SK-N-DZ (cell line): ENCODE measurements around the gene FFAR1.

Source experiments
- DNase-seq: peaks from one replicate; pipeline ENCODE4 v3.0.0-alpha.2; 2015; ENCODE audit warnings: low spot score

FFAR1 gene

DNA sequence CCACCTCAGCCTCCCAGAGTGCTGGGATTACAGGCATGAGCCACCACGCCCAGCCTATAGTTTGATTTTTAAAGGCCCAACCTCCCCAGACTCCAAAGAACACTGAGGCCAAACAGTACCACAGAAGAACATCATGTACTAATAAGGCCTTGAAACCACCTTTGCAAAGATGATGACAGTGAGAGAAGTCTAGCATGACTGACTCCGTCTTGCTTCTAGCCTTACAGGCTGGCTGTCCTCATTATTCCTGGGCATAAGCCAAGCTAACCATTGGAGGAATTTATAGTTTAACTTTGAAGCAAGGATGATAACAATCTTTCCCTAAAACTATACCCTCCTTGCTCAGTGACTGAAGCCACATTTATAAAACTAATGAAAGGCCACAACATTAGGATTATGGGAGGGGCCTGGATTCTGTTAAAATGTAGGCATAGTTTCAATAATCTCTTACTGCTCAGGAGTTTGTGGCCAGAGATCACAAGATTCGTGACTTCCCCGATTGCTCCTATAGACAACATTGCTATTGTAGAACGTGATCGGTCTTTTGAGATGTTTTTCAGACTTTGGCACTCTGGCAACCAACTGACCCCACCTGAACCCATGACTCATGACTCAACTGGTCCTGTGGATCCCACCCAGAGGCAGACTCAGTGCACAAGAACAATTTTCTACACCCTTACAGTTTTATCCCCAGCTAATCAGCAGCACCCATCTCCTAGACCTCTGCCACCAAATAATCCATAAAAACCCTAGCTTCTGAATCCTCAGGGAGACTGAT is 40.8 kb downstream of the FFAR1 start:
- no peak for DNase-seq

- DNase-seq = no peak
Measured at GRCh38 chr19:35389192-35389861, 41.6 kb downstream of the FFAR1 start.

DNA sequence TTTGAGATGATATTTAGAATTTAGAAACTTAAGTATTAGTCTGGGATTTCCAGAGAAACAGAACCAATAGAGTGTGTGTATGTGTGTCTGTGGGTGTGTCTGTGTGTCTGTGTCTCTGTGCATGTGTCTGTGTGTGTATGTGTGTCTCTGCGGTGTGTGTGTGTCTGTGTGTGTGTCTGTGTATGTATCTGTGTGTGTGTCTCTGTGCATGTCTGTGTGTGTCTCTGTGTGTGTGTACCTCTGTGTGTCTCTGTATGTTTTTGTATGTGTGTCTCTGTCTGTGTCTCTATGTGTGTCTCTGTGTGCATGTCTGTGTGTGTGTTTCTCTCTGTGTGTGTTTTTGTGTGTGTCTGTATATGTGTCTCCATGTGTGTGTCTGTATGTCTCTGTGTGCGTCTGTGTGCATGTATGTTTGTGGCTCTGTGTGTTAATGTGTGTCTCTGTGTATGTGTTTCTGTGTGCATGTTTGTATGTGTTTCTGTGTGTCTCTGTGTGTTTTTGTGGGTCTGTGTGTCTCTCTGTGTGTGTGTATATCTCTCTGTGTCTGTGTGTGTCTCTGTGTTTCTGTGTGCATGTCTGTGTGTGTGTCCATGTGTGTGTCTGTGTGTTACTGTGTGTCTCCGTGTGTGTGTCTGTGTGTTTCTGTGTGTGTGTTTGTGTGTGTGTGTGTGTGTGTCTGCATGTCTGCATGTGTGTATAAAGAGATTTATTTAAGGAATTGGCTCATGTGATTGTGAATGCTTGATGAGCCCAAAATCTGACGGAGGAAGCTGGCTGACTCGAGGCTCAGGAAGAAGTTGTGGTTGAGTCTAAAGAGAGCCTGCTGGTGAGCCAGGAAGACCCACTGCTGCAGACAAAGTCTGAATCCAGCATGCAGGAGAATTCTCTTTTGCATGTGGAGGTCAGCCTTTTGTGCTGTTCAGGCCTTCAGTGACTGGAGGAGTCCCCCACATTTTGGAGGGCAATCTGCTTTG is 45.3 kb downstream of the FFAR1 start:
- DNase-seq = no peak

- DNase-seq = no peak
Measured at GRCh38 chr19:35395382-35396199, 47.9 kb downstream of the FFAR1 start.

DNA sequence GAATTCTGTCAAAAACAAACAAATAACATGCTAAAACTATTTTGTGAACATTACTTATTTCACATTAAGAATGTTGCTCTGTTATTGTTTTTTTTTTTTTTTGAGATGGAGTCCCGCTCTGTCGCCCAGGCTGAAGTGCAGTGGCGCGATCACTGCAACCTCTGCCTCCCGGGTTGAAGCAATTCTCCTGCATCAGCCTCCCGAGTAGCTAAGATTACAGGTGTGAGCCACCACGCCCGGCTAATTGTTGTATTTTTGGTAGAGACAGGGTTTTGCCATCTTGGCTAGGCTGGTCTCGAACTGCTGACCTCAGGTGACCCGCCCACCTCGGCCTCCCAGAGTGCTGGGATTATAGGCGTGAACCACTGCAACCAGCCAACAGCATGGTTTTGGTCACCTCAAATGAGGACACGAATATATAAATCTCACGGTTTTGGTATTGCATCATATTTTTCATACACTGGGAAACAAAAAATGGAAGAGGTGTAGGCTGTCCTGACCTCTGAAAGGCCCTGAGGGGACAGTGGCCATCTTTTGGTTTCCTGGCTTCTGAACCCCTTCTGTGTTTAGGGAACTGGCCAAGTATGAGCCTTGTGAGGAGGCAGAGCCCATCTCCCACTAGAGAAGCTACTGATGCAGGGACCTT is 48.7 kb downstream of the FFAR1 start:
- DNase-seq = no peak

DNA sequence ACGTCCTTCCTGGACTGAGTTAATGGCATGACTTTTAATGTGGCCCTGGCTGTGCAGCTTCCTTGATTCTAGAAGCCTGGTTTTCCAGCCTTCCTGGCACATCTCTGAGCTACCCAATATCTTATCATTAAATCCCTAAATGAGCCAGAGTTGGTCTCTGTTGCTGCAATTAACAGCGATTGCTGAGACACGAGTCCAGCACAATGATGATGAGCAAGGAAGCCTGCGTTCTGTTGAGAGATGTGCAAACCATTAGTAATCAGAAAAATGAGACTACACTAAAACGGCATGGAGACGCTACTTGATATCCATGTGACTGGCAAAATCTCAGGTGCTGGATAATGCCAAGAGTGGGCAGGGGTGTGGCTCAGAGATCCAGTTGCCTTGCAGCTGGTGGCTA is 49.4 kb downstream of the FFAR1 start:
- DNase-seq = no peak
